ENCODE data around the gene NXPE2.
"Not testable (repeated sequence)": the region's sequence is repeated elsewhere in the genome, so short reads cannot be mapped to it uniquely, and the experiment has no call there.

NXPE2 gene

DNA sequence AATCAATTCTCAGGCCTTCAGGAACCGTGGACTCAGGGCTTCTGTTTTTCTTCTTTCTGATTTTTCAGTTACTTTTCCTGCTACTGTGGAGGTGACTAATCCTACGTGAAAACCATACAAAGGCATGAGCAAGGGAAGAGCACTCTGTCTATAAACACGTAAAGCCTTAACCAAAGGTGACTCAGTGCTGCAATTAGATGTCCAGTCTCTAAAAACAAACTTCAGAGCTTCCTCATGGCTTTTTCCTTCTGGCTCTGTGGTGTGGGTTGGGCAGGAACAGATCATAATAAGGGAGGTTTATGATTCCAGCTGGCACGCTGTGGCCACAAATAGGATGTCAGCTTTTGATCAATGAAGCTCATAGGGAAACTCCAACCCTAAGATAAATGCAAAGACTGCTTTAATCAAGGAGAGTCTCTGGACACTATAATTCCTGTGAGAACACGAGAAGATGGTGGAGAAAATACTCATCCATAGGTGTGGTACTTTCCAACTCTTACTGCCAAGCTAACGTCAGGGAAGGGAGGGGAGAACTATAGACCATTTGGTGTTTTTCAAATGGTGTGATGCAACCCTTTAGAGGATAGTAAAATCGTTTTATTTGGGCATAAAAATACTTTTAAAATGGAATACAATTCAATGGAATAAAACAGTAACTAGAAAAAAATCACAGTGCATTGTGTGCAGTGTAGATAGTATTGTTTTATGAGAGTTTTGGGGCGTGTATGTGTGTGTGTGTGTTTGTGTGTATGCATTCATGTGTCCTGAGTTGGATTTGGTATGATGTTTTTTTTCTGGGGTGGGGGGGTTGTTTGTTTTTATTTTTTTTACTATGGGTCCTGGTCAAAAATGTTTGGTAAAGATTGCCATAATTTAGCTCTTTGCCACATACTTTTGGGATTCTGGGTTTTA is at the start of gene NXPE2:
Gene NXPE2, plus strand, starts transcription at position 403 of the 912 bp plus-strand sequence. Its CDS starts 49 bp downstream, at position 452.
- DNase-seq, result no peak

DNA sequence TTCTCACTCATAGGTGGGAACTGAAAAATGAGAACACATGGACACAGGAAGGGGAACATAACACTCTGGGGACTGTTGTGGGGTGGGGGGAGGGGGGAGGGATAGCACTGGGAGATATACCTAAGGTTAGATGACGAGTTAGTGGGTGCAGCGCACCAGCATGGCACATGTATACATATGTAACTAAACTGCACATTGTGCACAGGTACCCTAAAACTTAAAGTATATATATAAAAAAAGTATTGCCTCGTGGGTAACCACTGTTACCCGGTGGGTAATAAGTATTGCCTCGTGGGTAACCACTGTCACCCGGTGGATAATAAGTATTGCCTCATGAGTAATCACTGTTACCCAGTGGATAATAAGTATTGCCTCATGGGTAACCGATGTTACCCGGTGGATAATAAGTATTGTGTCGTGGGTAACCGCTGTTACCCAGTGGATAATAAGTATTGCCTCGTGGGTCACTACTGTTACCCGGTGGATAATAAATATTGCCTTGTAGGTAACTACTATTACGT is 46.8 kb upstream of the NXPE2 start:
- DNase-seq, result not testable (repeated sequence)

DNA sequence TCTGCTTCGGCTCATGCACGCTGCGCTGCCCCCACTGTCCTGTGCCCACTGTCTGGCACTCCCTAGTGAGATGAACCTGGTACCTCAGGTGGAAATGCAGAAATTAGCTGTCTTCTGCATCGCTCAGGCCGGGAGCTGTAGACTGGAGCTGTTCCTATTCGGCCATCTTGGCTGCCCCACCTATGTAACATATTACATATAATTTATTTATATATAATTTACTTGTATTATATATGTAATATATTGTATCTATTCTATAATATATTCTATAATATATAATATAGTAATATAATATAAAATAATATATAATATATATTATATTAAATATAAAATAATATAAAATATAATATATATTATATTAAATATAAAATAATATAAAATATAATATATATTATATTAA is 38.9 kb upstream of the NXPE2 start:
- not testable (repeated sequence) for DNase-seq

DNA sequence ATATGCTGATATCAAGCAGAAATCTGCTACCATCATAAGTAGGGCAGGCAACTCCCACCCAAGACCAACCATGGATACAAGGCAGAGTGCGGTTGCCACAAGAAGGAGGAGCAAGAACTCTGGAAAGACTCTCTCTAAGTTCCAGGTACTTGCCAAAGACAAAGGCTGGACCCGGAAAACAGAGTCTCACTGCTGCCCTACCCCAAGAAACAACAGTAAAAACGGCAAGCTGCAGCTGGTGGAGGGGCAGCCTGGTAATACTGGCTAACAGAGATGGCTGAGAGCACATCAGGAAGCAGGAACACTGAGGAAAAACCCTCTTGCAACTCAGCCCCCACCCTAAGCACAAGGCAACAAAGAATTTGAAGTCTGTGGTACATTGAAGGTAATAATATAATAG is 27.7 kb upstream of the NXPE2 start:
- no peak for DNase-seq

DNA sequence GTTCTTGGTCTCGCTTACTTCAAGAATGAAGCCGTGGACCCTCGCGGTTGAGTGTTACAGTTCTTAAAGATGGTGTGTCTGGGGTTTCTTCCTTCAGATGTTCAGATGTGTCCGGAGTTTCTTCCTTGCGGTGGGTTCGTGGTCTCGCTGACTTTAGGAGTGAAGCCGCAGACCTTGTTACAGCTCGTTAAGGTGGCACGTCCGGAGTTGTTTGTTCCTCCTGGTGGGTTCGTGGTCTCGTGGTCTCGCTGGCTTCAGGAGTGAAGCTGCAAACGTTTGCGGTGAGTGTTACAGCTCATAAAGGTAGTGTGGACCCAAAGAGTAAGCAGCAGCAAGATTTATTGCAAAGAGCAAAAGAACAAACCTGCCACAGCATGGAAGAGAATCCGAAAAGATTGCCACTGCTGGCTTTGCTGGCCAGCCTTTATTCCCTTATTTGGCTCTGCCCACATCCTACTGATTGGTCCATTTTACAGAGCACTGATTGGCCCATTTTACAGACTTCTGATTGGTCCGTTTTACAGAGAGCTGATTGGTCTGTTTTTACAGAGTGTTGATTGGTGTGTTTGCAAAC is 27.1 kb upstream of the NXPE2 start:
- DNase-seq, result no peak

DNA sequence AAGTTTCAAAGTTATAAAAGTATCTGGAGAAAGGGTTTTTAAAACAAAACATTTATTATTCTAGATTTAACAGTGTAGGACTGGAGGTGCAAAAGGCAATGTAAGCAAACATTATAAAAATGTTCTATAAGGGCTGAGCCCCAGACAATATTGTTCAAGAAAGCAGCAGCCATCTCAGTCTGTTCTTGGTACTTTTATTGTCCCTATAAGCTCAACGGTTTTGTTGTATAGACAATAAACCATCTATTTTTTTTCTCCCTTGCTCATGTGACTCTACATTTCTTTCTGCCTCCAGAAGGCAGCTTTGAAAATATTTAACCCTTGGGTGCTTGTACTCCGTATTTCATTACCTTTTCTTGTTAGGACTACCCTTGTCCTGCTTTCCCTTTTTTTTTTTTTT is 25.2 kb upstream of the NXPE2 start:
- DNase-seq, result no peak

DNA sequence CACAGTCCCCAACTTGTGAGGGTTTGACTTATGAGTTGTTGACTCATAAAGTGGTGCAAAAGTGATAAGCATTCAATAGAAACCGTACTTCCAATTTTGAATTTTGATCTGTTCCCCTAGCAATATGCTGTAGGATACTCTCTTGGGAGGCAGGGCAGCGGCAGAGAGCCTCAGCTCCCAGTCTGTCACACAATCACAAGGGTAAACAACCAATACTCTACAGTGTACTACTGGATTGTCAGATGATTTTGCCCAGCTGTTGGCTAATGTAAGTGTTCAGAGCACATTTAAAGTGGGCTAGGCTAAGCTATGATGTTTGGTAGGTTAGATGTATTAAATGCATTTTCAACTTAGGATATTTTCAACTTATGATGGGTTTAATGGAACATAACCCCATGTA is 13.7 kb upstream of the NXPE2 start:
- DNase-seq, result no peak

DNA sequence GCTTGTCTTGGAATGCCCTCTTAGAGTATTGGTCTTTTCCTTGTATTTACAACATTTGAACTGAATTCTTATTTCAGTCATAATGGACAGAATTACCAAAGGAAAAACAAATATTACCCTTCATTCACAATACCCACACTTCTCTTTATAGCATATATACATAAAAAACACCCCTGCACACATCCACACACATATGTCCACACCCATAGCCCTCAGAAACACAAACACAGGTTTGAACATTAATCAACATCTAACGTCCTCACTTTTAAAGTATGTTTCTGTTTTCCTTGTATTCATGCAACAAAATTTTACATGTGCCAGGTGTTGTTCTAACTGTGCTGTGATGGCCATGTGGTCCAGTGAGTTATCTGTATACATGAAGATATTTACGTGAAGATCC is 11.6 kb upstream of the NXPE2 start:
- no peak for DNase-seq

DNA sequence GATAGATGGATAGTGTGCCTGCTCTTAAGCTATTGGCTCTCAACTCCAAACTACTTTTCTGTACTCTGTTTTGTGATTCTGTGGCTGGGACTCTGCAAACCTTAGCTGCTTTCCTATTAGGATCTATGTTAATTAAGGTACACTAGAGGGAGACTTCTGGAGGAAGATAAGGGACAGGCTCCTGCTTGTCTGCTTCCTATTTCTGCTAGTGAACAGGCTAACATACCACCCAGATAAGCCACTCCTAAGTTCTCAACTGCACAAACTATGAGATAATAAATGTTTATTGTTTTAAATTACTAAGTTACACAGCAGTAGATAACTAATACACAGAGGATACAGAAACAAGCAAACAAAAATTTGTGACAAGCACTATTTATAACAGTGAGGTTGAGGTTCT is 10.2 kb upstream of the NXPE2 start:
- DNase-seq, result no peak

DNA sequence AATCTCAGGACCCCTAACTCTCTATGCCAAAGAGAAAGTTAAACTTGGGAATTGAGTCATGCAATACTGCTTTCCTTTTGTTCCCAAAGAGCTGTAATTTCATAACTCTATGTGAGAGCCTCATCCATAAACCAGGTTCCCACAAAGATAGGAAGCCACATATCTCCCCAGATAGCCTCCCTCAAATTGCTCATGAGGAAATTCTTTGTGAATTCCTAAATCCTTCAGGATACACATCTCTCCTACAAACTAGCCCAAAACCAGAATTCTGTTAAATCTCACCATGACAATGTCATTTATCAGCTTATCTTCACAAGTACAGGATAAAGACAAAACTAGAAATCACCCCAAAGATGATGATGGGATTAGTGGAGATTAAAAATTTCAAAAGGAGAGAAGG is 4.7 kb upstream of the NXPE2 start:
- DNase-seq, result no peak

DNA sequence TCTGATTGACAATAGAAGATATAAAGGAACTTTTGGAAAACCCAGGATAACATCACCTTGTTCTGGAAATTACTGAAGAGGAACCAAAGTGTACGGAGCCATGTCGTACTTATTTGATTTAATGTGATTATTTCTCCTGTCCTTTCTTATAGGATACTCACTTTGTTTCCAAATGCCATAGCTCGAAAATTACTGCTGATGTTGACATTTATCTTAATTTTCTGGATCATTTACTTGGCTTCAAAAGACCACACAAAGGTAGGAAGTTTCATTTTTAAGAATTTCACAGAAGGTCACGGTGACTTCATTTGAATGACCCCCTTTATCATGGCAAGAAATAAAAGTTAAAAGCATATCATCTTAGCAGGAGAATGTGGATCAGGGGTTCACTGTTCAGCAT is 1.2 kb downstream of the NXPE2 start:
- no peak for DNase-seq

DNA sequence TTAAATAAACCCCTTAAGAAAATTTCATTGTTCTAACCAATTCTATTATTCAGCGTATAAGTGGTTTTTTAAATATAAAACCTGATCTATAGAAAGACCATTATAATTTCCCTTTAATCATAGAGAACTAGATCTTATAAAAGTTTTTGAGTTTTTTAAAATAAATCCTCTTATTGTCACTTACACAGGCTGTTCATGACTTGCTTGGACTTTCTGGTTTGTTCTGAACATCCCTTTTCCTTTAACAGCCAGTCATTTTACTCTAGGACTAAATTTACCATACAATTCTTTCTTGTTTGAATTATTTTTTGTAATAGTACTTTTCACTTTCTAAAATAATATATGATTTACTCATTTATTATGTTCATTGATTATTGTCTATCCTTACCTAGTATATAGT is 4.7 kb downstream of the NXPE2 start:
- DNase-seq, result no peak

DNA sequence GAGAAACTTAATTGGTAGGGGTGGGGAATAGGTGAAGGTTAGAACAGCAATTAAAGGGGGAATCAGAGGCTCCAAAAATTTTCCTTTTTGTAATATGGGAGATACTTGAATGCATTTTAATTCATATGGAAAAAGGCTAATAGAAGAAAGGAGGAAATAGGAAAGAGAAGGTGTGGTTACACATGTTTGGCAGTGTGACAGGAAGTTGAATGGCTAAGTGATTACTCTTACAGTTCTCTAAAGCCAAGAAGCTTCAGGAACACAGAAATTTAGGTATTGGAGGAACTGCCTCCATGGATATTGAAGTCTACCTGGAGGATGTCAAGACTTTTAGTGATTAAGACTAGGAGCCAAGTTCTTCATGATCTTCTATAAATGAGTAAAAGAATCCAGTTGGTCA is 6.3 kb downstream of the NXPE2 start:
- no peak for DNase-seq

DNA sequence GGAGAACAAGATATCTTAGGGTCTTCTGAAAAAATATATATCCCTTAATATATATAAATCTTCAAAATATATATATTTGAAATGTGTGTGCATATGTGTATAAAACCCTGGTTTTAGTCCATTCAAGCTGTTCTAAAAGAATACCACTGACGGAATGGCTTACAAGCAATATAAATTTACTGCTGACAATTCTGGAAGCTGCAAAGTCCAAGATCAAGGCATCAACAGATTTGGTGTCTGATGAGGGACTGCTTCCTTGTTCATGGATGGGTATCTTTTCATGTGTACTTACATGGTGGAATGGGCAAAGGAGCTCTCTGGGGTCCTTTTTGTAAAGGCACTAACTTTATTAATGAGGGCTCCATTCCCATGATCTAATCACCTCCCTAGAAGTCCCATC is 6.8 kb downstream of the NXPE2 start:
- DNase-seq, result no peak

DNA sequence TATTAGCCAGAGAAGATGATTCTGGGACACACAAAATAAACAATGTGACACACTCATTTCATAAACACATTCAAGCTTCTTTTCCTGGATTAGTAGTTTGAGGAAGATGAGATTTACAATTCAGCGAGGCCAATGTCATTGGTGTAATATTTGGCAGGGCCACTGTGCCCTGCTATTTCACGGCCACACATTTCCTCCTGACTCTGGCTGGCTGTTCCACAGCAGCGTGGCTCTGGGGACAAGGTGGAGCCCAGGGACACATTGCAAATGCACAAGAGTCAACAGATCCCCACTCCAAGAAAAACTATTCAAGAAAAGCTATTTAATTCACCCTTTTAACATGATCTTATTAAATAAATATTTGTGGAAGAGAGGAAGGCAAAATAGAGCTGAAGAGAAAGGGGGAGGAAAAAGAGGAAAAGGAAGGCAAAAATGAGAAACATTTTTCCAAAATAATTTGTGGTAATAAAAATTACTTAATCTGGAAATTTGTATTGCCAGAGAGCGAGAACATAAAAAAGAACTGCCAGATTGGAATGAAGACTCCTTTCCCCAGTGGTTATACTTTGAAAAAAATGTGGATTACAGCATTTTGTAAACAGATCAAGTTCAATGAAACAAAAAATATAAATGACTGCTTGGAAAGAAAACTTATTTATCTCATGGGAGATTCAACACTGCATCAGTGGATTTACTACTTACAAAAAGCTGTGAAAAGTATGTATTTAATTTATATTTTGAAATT is 27.1 kb downstream of the NXPE2 start:
- DNase-seq, result no peak

DNA sequence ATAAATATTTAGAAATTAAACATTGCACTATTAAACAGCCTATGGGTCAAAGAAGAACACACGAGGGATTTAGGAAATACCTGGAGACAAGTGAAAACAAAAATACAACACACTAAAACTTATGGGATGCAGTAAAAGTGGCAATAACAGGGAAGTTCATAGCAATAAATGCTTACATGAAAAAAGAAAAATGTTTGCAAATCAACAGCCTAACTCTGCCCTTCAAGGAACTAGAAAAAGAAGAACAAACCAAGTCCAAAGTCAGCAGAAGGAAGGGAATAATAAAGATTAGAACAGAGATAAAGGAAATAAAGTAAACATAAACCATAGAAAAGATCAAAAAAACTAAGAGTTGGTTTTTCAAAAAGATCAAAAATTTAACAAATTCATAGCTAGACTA is 31.6 kb downstream of the NXPE2 start:
- DNase-seq, result no peak

DNA sequence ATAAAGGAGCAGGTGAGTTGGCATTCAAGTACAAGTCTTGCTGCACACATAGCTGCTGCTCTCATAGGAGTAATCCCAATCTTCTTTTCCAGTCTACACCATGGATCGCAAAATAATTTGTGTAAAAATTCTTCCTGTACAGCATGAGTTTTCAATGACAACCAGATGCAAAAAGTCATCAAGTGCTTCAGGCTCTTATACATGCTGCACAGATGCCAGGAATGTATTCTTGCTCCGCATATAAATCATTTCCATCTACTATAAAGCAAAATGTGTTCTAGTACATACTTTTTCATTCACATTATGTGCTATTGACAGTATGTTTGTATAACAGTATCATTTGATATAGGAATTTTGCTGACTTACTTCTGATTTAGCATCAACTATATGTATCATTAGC is 35.4 kb downstream of the NXPE2 start:
- no peak for DNase-seq

DNA sequence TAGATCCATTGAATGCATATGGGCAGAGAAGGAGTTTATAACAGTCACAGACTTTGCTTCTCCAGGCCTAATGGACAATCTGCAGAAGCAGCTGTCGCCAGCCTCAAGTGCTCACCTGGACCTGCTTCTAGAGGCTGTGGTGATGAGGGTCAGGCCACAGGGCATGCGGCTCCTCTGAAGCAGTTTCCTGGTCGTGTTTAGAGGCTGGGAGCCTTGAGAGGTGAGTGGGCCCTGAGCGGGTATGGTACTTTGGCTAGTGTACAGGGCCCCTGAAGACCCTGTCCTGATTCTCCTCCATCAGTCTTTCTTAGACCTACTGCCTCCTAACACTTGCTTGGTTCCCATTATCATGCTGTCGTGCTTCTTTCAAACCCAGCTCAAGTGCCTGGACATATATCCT is 41.2 kb downstream of the NXPE2 start:
- DNase-seq, result no peak

DNA sequence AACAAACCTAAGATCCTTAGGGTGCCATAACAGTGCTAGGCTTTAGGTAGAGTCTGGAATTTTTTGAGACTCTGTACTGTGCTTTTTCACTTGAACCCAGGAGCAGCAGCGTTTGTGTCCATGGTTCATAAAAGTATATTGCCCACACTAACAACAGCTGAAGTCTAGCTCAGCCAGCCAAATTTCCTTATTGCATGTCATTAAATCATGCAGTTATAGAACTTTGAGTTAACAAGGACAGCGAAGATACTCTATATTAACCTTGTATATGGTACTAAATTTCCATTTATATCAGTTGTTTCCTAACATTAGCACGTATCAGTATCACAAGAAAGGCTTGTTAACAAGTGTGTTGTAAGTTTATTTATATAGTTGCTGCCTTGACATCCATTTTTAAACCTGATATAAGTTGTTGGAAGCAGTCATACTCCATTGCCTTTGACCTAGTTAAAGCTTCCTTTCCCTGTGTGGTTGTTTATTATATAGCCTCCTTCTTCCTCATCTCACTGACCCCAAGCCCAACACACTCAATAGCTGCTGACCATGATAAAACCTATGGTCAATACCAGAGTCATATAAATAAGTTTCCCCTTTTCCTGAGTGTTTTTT is 46.7 kb downstream of the NXPE2 start:
- DNase-seq, result no peak

DNA sequence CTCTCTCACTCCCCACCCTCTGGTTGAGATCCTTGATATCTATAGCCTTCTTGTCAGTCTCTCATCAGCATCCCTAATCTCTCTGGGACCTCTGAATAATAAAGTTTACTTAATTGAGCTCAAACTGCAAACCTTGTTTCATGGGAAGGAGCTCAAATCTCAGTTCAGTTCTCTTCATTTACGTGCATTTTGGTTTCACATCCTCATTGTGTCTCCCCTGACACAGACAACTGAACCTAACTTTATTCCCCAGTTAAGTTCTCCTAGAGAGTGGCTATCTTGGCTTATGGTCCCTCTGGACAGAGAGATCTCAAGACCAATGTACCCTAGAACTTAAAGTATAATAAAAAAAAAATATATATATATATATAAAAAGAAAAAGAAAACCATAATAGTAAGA is 47.3 kb downstream of the NXPE2 start:
- DNase-seq, result no peak

DNA sequence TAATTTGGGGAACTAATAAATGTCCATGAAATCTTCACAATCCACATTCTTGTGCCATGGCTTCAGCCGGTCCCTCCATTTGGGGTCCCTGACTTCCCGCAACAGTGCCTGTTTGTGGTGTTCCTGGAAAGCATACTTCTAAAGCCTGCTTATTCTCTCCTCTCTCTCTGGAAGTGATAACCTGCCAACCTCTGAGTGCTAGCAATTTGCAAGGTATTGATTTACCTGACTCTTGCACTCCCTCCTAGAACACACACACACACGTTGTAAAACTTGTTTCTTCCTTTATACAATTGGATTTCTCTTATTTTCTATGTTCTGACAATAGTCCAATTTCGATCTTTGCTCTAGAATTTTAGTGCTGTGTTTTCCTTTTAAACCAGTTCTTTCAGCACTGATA is 58.5 kb downstream of the NXPE2 start:
- DNase-seq, result no peak

DNA sequence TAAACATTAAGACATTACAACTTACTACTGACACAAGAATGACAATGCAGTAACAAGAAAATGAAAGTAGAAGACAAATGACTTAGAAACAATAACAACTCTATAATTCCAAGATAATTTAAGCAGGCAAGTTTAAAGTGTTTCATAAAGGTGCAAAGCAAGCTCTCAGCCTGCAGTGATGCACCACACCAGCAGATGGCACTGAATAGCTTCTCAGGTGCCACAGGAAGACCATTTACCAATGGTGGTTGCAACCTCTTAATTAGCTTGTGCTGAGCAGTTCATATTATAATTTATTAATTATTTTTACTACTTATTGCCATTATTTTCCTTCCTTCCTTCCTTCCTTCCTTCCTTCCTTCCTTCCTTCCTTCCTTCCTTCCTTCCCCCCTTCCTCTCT is 60.6 kb downstream of the NXPE2 start:
- peak; percentile 48 for DNase-seq

DNA sequence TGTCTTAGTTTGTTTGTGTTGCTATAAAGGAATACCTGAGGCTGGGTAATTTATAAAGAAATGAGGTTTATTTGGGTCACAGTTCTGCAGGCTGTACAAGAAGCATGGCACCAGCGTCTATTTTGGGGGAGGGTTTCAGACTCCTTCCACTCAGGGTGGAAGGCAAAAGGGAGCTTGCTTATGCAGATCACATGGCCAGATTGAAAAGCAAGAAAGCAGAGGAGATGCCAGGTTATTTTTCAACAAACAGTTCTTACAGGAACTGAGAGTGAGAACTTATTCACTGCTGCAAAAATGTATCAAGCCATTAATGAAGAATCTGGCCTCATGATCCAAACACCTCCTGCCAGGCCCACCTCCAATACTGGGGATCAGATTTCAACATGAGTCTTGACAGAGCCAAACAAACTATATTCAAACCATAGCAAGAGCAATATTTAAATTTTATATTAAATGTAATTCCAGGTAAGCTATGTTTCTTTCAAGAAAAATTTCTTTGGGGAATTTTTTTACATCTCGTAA is 66.9 kb downstream of the NXPE2 start:
- no peak for DNase-seq

Data from CD4-positive, alpha-beta T cell treated with Interleukin-17A for 1 hour (primary cell).